Panc1 (cell line): ENCODE measurements around the gene TMEM163. TPM values are rescaled to one million over a fixed set of nuclear protein-coding genes. Genes with fewer than 3 reads are reported as not detected.

Experiments used
- ATAC-seq: fragments of 200-7000 bp; cut with Tn5 transposase; 2 replicates; pipeline ENCODE4 v1.9.1; 2020; ENCODE audit warnings: mild to moderate bottlenecking, moderate library complexity
- BruUV-seq: library from RNA; stranded (reverse); fragments of 400-500 nt; replicated peaks from 2 replicates; lab custom pipeline; 2021; lab: Mats Ljungman, UMichigan
- CTCF ChIA-PET: fragments of 300-600 bp; sonication (Branson Sonifier 250); formaldehyde crosslinking; loops from one replicate; lab custom pipeline; 2022; ENCODE audit warnings: antibody characterized with exemption; lab: Charles Lee
- POLR2A ChIA-PET: fragments of 300-600 bp; sonication (Branson Sonifier 250); formaldehyde crosslinking; loops from one replicate; lab custom pipeline; 2022; ENCODE audit warnings: antibody characterized with exemption; lab: Charles Lee
- DNase-seq: peaks from one replicate; pipeline ENCODE4 v3.0.0-alpha.2; 2010; ENCODE audit warnings: low read depth, low spot score
- H3K27ac ChIP-seq: 2 replicates; pipeline ENCODE4 v1.5.1; 2011; ENCODE audit warnings: mild to moderate bottlenecking, low read length, inconsistent platforms
- H3K27me3 ChIP-seq: fragments of 200-500 bp; sonication (Bioruptor generic); 2 replicates; pipeline ENCODE4 v1.6.0; 2014; ENCODE audit warnings: low read length, inconsistent platforms; ENCODE audit not compliant: control insufficient read depth, insufficient read depth
- H3K36me3 ChIP-seq: fragments of 200-500 bp; sonication (Bioruptor generic); 2 replicates; pipeline ENCODE4 v1.5.1; 2014; ENCODE audit warnings: inconsistent platforms, mild to moderate bottlenecking, low read length, moderate library complexity; ENCODE audit not compliant: control insufficient read depth, insufficient read depth
- H3K4me1 ChIP-seq: 2 replicates; pipeline ENCODE4 v1.5.1; 2011; ENCODE audit warnings: inconsistent platforms, mild to moderate bottlenecking, low read length, moderate library complexity; ENCODE audit not compliant: control insufficient read depth, insufficient read depth
- H3K4me3 ChIP-seq, 2 experiments: 2 replicates each; pipeline ENCODE4 v1.5.1; 2011 to 2012; ENCODE audit warnings: low read depth in 2 of 2, low read length in 2 of 2, mild to moderate bottlenecking in 2 of 2, inconsistent platforms in 1 of 2, moderate library complexity in 1 of 2
- H3K9me3 ChIP-seq: fragments of 200-500 bp; sonication (Bioruptor generic); 2 replicates; pipeline ENCODE4 v1.5.1; 2014; ENCODE audit warnings: low read depth, mild to moderate bottlenecking, inconsistent platforms, low read length, moderate library complexity; ENCODE audit not compliant: control insufficient read depth, insufficient read depth
- CTCF ChIP-seq: fragments of 450-650 bp; IDR thresholded peaks from 2 replicates; pipeline ENCODE4 v1.5.1; 2017; ENCODE audit warnings: mild to moderate bottlenecking
- POLR2AphosphoS5 ChIP-seq: IDR thresholded peaks from 2 replicates; pipeline ENCODE4 v1.6.1; 2012; ENCODE audit warnings: mild to moderate bottlenecking, low read depth, low read length, moderate library complexity
- REST ChIP-seq, 2 experiments: IDR thresholded peaks; 2 replicates each; pipeline ENCODE4 v1.6.1; 2011 to 2012; ENCODE audit warnings: low read depth in 2 of 2, control low read depth in 1 of 2, low read length in 1 of 2, mild to moderate bottlenecking in 1 of 2, moderate library complexity in 1 of 2; ENCODE audit not compliant: insufficient read depth in 1 of 2
- SIN3A ChIP-seq: IDR thresholded peaks from 2 replicates; pipeline ENCODE4 v1.6.1; 2012; ENCODE audit warnings: low read depth, mild to moderate bottlenecking, low read length, moderate library complexity, borderline replicate concordance; ENCODE audit not compliant: insufficient read depth
- TCF7L2 ChIP-seq: IDR thresholded peaks from 2 replicates; pipeline ENCODE4 v1.6.1; 2011; ENCODE audit warnings: mild to moderate bottlenecking, low read depth, low read length, inconsistent platforms
- in situ Hi-C: cut with HindIII; loops from 2 replicates; pipeline ENCODE4 v1.10.0; 2016; ENCODE audit warnings: low sequenced_read_pairs, low pct_unique_long_range_greater_than_20kb
- intact Hi-C: fragments of 100-400 bp; cut with micrococcal nuclease; formaldehyde crosslinking; loops from one replicate; pipeline ENCODE4 v1.10.0; 2022; ENCODE audit not compliant: unreplicated experiment
- total RNA-seq: library from RNA; stranded (reverse); gene quantifications from one replicate; pipeline ENCODE4 v1.2.1, GENCODE V29; 2021; ENCODE audit not compliant: unreplicated experiment

TMEM163 gene
- total RNA-seq, 1 experiment from 2014 or later: not detected

- Histone ChIP-seq H3K9me3 (no peaks in the 10 kb centered on the region), H3K36me3 (no peaks in the 10 kb centered on the region), H3K27me3 (no peaks in the 10 kb centered on the region), H3K4me1 (no peaks in the 10 kb centered on the region), H3K4me3 (no peak overlapping the region), H3K27ac (no peak overlapping the region)
- DNase-seq: no peak
- CTCF ChIA-PET: interaction anchor here (1.3 to 2.1 kb wide), 2 partner anchors 12 to 292 kb away, joined by 3 to 25 read pairs; no protein-coding TSS in a partner anchor
- ATAC-seq: no peak
- TF ChIP-seq CTCF: no peak
- no peak for TF ChIP-seq SIN3A
- TF ChIP-seq TCF7L2: no peak
- TF ChIP-seq REST (IDR thresholded peaks at IDR 0.05; ENCODE audit: insufficient read depth in 1 of 2, low read depth in 2 of 2, low read length in 1 of 2): no peak
- no peak for TF ChIP-seq POLR2AphosphoS5
- in situ Hi-C loops (no loop called here), intact Hi-C loops (loop anchor here (2.0 to 10.0 kb wide), 2 partner anchors 292 to 526 kb away; no protein-coding TSS in a partner anchor)
- POLR2A ChIA-PET: no interaction called here
- BruUV-seq: no TSS peak
Measured at GRCh38 chr2:134410831-134411231, 308.0 kb downstream of the TMEM163 start.

- Histone ChIP-seq H3K4me3 (no peak overlapping the region), H3K27me3 (no peaks in the 10 kb centered on the region), H3K4me1 (no peaks in the 10 kb centered on the region), H3K27ac (no peak overlapping the region), H3K9me3 (no peaks in the 10 kb centered on the region), H3K36me3 (no peaks in the 10 kb centered on the region)
- intact Hi-C loops (loop anchor here (2.0 to 10.0 kb wide), 2 partner anchors 291 to 525 kb away; no protein-coding TSS in a partner anchor), in situ Hi-C loops (no loop called here)
- POLR2A ChIA-PET: no interaction called here
- ATAC-seq (no peak), DNase-seq (no peak)
- CTCF ChIA-PET: no interaction called here
- BruUV-seq: no TSS peak
- TF ChIP-seq TCF7L2: no peak
- no peak for TF ChIP-seq REST (IDR thresholded peaks at IDR 0.05; ENCODE audit: insufficient read depth in 1 of 2, low read depth in 2 of 2, low read length in 1 of 2)
- no peak for TF ChIP-seq SIN3A
- TF ChIP-seq POLR2AphosphoS5: no peak
- no peak for TF ChIP-seq CTCF
Measured at GRCh38 chr2:134410006-134410405, 308.8 kb downstream of the TMEM163 start.
